Activated CD4-positive, alpha-beta memory T cell treated with anti-CD3 and anti-CD28 coated beads, Interleukin-2, amount 10 ng/mL, durations not matched to agents 7 days and 5 days (primary cell): ENCODE results near the gene GALNT16. TPM values are rescaled to one million over a fixed set of nuclear protein-coding genes. Genes with fewer than 3 reads are reported as not detected.
"Not testable (repeated sequence)": the region's sequence is repeated elsewhere in the genome, so short reads cannot be mapped to it uniquely, and the experiment has no call there.

Source experiments
- CTCF ChIA-PET: fragments of 350-600 bp; sonication (Branson Sonifier 250); formaldehyde crosslinking; loops from one replicate; lab custom pipeline; 2021; ENCODE audit warnings: antibody characterized with exemption, inconsistent platforms; lab: Charles Lee
- POLR2A ChIA-PET: fragments of 350-600 bp; sonication (Branson Sonifier 250); formaldehyde crosslinking; loops from one replicate; lab custom pipeline; 2021; ENCODE audit warnings: antibody characterized with exemption; lab: Charles Lee
- DNase-seq: peaks from one replicate; pipeline ENCODE4 v3.0.0-alpha.2; 2020
- H3K27ac Mint-ChIP-seq: one replicate; pipeline ENCODE4 v1.8.0; 2021; ENCODE audit warnings: mild to moderate bottlenecking, mixed read lengths
- H3K27me3 Mint-ChIP-seq: one replicate; pipeline ENCODE4 v1.8.0; 2021; ENCODE audit warnings: mixed read lengths
- H3K36me3 Mint-ChIP-seq: one replicate; pipeline ENCODE4 v1.8.0; 2021; ENCODE audit warnings: low read depth, mixed read lengths
- H3K4me1 Mint-ChIP-seq: one replicate; pipeline ENCODE4 v1.8.0; 2021; ENCODE audit warnings: mixed read lengths
- H3K4me3 Mint-ChIP-seq: one replicate; pipeline ENCODE4 v1.8.0; 2021; ENCODE audit warnings: mild to moderate bottlenecking, mixed read lengths
- H3K9me3 Mint-ChIP-seq: one replicate; pipeline ENCODE4 v1.8.0; 2021; ENCODE audit warnings: mixed read lengths
- total RNA-seq, 2 experiments: library from RNA; stranded (reverse); gene quantifications; one replicate each; pipeline ENCODE4 v1.2.3, GENCODE V29; 2021

GALNT16 gene
- total RNA-seq, result not detected

DNA sequence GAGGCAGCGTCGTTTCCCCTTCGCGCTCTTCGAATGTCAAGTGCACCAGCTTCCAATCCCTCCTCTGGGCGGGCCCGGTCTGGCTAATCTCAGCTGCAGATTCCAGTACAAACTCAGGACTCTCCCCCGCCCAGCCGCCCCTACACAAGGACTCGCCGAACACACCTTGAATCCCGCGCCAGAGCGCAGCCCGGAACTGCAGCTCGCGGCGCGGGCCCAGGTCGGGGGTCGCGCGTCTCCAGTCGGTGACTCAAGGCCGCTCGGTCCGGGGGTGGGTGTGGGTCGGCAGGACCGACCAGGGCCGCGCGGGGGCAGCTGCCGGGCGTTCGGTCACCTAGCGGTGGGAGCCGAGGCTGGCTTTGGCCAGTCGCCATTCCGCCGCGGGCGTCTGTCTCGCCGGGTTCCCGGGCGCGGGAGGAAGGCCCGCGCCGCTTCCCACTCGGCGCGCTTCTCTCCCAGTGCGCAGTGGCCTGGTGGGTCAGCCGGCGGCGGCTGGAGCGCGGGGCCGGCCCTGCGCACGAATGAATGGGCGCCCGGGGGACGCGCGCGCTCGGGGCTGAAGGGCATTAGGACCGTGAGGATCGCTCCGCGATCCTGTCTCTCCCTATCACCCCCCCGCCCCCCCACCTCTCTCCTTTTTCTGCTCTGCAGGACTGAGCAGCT is at the start of gene GALNT16:
TSS of gene GALNT16 (plus strand) at position 632 of the 663 bp plus-strand sequence. CDS start 133 bp downstream, outside the sequence.
- Mint-ChIP-seq H3K9me3 (no peaks in the 10 kb centered on the region), H3K4me3 (peak within 1 kb of the TSS; percentile 24), H3K27me3 (peaks cover 74% of the 10 kb centered on the region), H3K4me1 (peaks cover 7% of the 10 kb centered on the region), H3K27ac (no peak within 1 kb of the TSS), H3K36me3 (no peaks in the 10 kb centered on the region)
- ChIA-PET POLR2A (no interaction called here), CTCF (interaction anchor here (0.6 kb wide), 1 partner anchor 230 kb away, joined by 3 read pairs; no protein-coding TSS in a partner anchor)
- DNase-seq, result no peak

DNA sequence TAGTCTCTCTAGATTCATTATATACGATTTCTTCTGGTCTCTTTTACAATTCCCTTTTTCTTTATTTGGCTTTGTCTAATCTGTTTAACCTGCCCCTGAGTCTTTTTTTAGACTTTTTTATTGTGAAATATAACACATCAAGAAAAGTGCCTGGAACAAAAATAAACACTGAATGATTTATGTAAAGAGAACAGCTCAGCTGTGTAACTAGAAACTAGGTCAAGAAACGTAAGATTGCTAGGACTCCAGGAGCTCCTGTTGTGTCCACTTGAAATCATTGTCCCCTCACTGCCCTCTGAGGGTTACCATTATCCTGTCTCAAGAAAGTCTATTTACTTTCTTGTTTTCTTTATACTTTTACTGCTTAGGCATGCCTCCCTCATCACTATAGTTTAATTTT is 45.6 kb upstream of the GALNT16 start:
- Mint-ChIP-seq H3K27me3 (no peaks in the 10 kb centered on the region), H3K9me3 (no peaks in the 10 kb centered on the region), H3K36me3 (peaks cover 7% of the 10 kb centered on the region), H3K27ac (no peak overlapping the region), H3K4me1 (peaks cover 2% of the 10 kb centered on the region), H3K4me3 (no peak overlapping the region)
- no peak for DNase-seq
- CTCF ChIA-PET, result no interaction called here
- POLR2A ChIA-PET, result no interaction called here

DNA sequence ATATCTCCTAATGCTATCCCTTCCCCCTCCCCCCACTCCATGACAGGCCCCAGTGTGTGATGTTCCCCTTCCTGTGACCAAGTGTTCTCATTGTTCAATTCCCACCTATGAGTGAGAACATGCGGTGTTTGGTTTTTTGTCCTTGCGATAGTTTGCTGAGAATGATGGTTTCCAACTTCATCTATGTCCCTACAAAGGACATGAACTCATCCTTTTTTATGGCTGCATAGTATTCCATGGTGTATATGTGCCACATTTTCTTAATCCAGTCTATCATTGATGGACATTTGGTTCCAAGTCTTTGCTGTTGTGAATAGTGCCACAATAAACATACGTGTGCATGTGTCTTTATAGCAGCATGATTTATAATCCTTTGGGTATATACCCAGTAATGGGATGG is 42.3 kb upstream of the GALNT16 start:
- H3K9me3 Mint-ChIP-seq, H3K36me3 Mint-ChIP-seq, POLR2A ChIA-PET, H3K27ac Mint-ChIP-seq, DNase-seq, CTCF ChIA-PET, H3K27me3 Mint-ChIP-seq, H3K4me3 Mint-ChIP-seq, H3K4me1 Mint-ChIP-seq: not testable (repeated sequence)

DNA sequence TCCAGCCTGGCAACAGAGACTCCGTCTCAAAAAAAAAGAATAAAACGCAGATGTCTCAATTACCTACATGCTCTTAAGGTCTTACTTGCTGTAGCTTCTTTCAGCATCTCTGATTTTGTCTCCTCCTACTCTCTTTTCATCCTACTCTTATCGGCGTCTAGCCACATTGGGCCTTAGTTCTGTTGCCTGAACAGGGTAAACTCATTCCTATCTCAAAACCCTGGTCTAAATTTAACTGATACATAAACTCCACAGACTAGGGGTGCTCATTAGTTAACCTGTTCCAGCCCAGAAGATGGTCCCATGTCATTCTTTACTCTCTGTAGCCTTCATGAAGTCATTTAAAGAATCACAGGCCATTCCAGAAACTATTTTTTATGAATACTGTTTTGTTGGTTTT is 35.0 kb upstream of the GALNT16 start:
- Mint-ChIP-seq H3K27me3 (no peaks in the 10 kb centered on the region), H3K4me1 (no peaks in the 10 kb centered on the region), H3K27ac (no peak overlapping the region), H3K4me3 (no peak overlapping the region), H3K9me3 (no peaks in the 10 kb centered on the region), H3K36me3 (no peaks in the 10 kb centered on the region)
- ChIA-PET POLR2A (no interaction called here), CTCF (no interaction called here)
- no peak for DNase-seq

DNA sequence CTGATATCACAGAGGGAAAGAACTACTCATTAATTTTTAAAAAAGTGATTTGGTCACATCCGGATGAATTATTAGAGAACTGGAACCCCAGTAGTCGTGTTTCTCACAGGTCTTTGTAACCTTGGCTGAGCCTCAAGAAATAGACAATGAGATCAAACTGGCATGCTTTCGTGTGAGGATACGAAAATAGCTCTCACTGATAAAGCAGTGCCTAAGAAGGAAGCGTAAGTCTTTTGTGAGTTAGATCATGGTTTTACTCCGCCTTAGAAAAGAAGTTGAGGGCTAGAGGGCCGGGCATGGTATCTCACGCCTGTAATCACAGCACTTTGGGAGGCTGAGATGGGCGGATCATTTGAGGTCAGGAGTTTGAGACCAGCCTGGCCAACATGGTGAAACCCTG is 33.8 kb upstream of the GALNT16 start:
- DNase-seq, result no peak
- H3K4me1 Mint-ChIP-seq, result no peaks in the 10 kb centered on the region
- CTCF ChIA-PET, result no interaction called here
- no peak overlapping the region for H3K4me3 Mint-ChIP-seq
- H3K27ac Mint-ChIP-seq, result no peak overlapping the region
- H3K9me3 Mint-ChIP-seq, result no peaks in the 10 kb centered on the region
- H3K27me3 Mint-ChIP-seq, result no peaks in the 10 kb centered on the region
- POLR2A ChIA-PET, result no interaction called here
- H3K36me3 Mint-ChIP-seq, result no peaks in the 10 kb centered on the region

DNA sequence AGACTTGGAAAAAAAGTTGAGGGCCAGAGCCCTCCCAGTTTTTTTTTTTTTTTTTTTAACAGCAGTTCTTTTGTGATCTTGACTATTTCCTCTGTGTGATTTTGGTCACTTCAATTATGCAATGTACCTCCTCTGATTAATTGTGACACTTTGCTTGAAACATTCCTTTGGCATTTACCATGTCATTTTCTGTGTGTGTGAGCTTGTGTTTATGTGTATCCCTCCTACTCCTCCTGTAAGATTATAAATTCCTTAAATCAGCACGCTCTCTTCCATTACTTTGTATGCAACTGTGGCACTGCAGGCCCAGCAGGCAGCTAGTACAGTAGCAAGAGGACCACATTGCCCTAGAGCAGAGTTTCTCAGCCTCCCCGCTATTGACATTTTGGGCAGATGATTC is 33.2 kb upstream of the GALNT16 start:
- Mint-ChIP-seq H3K4me1 (no peaks in the 10 kb centered on the region), H3K27me3 (no peaks in the 10 kb centered on the region), H3K36me3 (no peaks in the 10 kb centered on the region), H3K4me3 (no peak overlapping the region), H3K9me3 (no peaks in the 10 kb centered on the region), H3K27ac (no peak overlapping the region)
- CTCF ChIA-PET, result no interaction called here
- POLR2A ChIA-PET, result no interaction called here
- DNase-seq, result no peak

DNA sequence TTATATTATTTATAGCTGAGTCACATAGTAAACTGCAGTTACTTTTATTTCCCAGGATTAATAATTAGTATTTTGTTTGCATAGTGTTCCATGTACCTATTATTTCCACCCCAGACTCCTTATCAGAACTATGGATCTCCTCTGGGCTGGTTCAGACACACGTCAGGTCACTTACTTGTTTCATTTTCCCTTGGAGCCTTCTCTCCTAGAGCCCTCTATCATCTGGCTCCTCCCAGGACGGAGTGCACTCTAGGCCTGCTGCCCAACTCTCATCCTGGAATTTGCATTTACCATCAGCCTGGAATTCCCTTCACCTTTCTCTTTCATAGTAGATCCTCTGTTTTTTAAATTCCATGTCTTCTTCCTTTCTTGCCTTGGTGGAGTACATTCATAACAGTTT is 28.5 kb upstream of the GALNT16 start:
- Mint-ChIP-seq H3K27ac (no peak overlapping the region), H3K27me3 (no peaks in the 10 kb centered on the region), H3K4me1 (peaks cover 6% of the 10 kb centered on the region), H3K9me3 (no peaks in the 10 kb centered on the region), H3K36me3 (peaks cover 5% of the 10 kb centered on the region), H3K4me3 (no peak overlapping the region)
- DNase-seq, result no peak
- CTCF ChIA-PET, result interaction anchor here (0.8 kb wide), 1 partner anchor 11 kb away, joined by 3 read pairs; no protein-coding TSS in a partner anchor
- POLR2A ChIA-PET, result no interaction called here

DNA sequence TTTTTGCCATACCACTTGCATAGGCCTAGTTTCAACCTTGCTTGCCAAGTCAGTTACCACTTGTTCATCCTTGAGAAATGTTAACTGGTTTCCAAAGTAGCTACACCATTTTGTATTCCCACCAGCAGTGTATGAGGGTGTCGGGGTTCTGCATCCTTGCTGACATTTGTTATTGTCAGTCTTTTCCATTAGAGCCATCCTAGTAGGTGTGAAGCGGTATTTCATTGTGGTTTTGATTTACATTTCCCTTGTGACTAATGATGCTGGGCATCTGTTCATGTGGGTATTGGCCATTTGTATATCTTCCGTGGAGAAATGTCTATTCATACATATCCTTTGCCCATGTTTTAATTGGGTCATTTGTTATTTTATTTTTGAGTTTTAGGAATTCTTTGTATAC is 27.6 kb upstream of the GALNT16 start:
- CTCF ChIA-PET, result interaction anchor here (1.5 kb wide), 1 partner anchor 10 kb away, joined by 7 read pairs; no protein-coding TSS in a partner anchor
- Mint-ChIP-seq H3K4me3 (no peak overlapping the region), H3K4me1 (peaks cover 6% of the 10 kb centered on the region), H3K27ac (no peak overlapping the region), H3K27me3 (no peaks in the 10 kb centered on the region), H3K9me3 (no peaks in the 10 kb centered on the region), H3K36me3 (peaks cover 5% of the 10 kb centered on the region)
- POLR2A ChIA-PET, result no interaction called here
- no peak for DNase-seq

DNA sequence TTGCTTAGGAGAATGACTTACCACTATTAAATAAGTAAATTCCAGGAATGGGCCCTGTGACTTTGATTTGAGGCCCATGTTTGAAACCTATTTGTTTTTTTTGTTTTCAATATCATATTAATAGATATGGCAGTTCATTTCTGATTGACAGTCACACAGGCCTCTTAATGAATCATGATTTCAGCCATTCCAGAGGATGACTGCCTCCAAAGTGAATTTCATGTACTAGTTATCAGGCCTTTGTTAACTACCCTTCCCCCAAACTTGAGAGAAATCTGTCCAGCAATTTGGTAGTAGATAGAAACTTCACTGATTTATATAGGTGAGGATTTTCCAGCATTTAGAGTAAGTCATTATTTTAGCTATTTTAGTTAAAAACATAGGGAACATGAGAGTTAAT is 25.9 kb upstream of the GALNT16 start:
- Mint-ChIP-seq H3K27me3 (no peaks in the 10 kb centered on the region), H3K27ac (no peak overlapping the region), H3K4me3 (no peak overlapping the region), H3K36me3 (peaks cover 5% of the 10 kb centered on the region), H3K9me3 (no peaks in the 10 kb centered on the region), H3K4me1 (peaks cover 6% of the 10 kb centered on the region)
- POLR2A ChIA-PET, result no interaction called here
- CTCF ChIA-PET, result no interaction called here
- no peak for DNase-seq

DNA sequence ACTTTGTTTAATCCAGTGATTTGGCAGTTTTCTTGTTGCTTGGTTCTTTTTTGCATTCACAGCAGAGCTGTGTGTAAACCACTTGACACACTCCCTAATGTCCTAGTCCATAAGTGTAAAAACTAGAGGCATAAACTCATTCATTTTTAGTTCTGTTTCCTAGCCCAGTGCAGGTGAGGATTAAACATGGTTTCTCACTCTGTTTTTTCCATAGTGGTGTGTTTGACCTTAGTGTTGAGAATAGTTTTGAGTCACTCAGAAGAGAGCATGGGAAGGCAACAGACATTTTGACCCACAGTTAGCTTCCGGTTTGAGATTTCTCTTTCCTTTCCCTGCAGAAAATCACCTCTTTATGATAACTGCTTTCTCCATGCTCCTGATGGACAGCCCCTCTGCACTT is 24.2 kb upstream of the GALNT16 start:
- Mint-ChIP-seq H3K9me3 (no peaks in the 10 kb centered on the region), H3K36me3 (peaks cover 5% of the 10 kb centered on the region), H3K4me1 (peaks cover 6% of the 10 kb centered on the region), H3K27ac (no peak overlapping the region), H3K4me3 (no peak overlapping the region), H3K27me3 (no peaks in the 10 kb centered on the region)
- no peak for DNase-seq
- ChIA-PET CTCF (interaction anchor here (0.6 to 1.3 kb wide), 2 partner anchors 15 to 106 kb away, joined by 4 to 6 read pairs; no protein-coding TSS in a partner anchor), POLR2A (no interaction called here)

DNA sequence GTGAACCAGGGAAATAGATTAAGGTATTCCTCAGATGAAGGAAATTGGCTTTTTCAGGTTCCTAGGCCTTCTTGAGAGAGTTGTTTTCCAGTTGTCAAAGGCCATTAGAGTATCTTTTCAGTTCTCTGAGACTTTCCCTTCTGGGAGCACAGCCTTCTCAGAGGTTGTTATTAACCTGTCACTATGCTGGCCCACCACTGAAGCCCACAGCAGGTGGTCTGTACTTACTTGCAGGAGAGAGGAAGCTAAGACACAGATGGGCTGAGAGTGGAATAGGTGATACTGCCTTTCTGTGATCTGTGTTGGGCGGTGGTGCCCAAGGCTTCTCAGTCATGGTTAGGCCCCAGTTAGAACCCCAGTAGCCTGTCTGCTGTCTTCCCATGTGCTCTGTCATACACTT is 22.8 kb upstream of the GALNT16 start:
- Mint-ChIP-seq H3K36me3 (peaks cover 5% of the 10 kb centered on the region), H3K27ac (no peak overlapping the region), H3K27me3 (no peaks in the 10 kb centered on the region), H3K4me1 (peaks cover 6% of the 10 kb centered on the region), H3K4me3 (no peak overlapping the region), H3K9me3 (no peaks in the 10 kb centered on the region)
- ChIA-PET POLR2A (interaction anchor here (0.6 kb wide), 1 partner anchor 309 kb away, joined by 3 read pairs; no protein-coding TSS in a partner anchor), CTCF (no interaction called here)
- DNase-seq, result no peak

DNA sequence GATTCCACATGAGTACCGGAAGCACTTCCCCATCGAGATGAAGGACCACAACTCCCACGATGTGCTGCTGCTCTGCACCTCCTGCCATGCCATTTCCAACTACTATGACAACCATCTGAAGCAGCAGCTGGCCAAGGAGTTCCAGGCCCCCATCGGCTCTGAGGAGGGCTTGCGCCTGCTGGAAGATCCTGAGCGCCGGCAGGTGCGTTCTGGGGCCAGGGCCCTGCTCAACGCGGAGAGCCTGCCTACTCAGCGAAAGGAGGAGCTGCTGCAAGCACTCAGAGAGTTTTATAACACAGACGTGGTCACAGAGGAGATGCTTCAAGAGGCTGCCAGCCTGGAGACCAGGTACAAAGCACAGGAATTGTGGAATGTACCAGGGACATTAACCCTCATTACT is 22.4 kb upstream of the GALNT16 start:
- CTCF ChIA-PET, result no interaction called here
- POLR2A ChIA-PET, result no interaction called here
- H3K4me1 Mint-ChIP-seq, result peaks cover 6% of the 10 kb centered on the region

DNA sequence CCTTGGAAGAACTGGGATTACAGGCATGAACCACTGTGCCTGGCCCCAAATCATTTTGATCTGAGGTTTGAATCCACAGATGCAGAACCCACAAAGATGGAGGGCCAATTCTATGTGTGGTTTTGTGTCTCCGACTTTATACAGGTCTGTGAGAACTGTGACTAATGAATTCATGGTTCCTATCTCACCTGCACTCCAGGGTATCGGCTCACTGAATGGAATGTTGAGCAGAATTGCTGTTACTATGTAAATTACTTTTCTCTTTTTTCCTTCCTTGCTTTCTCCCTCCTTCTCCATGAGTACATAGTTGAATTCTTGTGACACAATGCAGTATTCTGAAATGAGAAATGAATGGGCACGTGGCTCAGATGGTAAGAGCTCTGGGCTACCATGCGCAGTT is 21.1 kb upstream of the GALNT16 start:
- POLR2A ChIA-PET, result no interaction called here

More for the DNA sequence above, 22.4 kb upstream of the GALNT16 start:
- Mint-ChIP-seq H3K36me3 (peaks cover 2% of the 10 kb centered on the region), H3K4me3 (no peak overlapping the region), H3K27me3 (no peaks in the 10 kb centered on the region), H3K27ac (no peak overlapping the region), H3K9me3 (no peaks in the 10 kb centered on the region)
- no peak for DNase-seq

More for the DNA sequence above, 21.1 kb upstream of the GALNT16 start:
- no peak for DNase-seq
- Mint-ChIP-seq H3K27ac (no peak overlapping the region), H3K4me3 (no peak overlapping the region), H3K36me3 (peaks cover 2% of the 10 kb centered on the region), H3K9me3 (no peaks in the 10 kb centered on the region), H3K27me3 (no peaks in the 10 kb centered on the region), H3K4me1 (peaks cover 8% of the 10 kb centered on the region)
- CTCF ChIA-PET, result no interaction called here
